RWPE1 (cell line): ENCODE measurements around the gene ACCSL.

Experiments used
- CTCF ChIA-PET: fragments of 350-600 bp; sonication (Branson Sonifier 250); formaldehyde crosslinking; extraction: SDS; loops from one replicate; lab custom pipeline; 2021; lab: Yijun Ruan, JAX
- POLR2A ChIA-PET: fragments of 400-600 bp; formaldehyde crosslinking; extraction: SDS; loops from one replicate; lab custom pipeline; 2020; ENCODE audit warnings: antibody characterized with exemption; ENCODE audit not compliant: low non-redundant PET; lab: Yijun Ruan, JAX
- DNase-seq: peaks from one replicate; pipeline ENCODE4 v3.0.0; 2012; ENCODE audit warnings: low spot score
- H3K27ac ChIP-seq: fragments of 450-650 bp; 2 replicates; pipeline ENCODE4 v1.5.1; 2017
- TF ChIP-seq, protein P1 (sequence below): fragments of 450-650 bp; conservative IDR thresholded peaks from 2 replicates; pipeline ENCODE4 v1.5.1; 2017; ENCODE audit warnings: low read depth, mild to moderate bottlenecking

The ACCSL gene

DNA sequence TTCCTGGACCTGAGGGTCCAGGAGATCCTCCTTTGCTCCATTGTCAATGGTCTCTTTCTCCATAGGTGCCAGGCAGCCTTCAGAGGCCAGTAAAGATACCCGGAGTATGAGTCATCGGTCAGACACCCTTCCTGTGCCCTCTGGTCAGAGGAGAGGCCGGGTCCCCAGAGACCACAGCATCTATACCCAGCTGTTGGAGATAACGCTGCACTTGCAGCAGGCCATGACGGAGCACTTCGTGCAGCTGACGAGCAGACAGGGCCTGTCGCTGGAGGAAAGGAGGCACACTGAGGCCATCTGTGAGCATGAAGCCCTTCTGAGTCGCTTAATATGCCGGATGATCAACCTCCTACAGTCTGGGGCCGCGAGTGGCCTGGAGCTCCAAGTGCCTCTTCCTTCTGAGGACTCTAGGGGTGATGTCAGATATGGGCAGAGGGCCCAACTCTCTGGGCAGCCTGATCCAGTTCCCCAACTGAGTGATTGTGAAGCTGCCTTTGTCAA is at the start of gene ACCSL:
Gene ACCSL (plus strand): TSS at position 51 of the 501 bp plus-strand sequence. CDS start 56 bp downstream, at position 107.
- ChIA-PET CTCF (interaction anchor here (0.6 to 1.1 kb wide), 2 partner anchors 114 to 238 kb away, joined by 3 read pairs; no protein-coding TSS in a partner anchor), POLR2A (no interaction called here)
- TF ChIP-seq, protein P1, sequence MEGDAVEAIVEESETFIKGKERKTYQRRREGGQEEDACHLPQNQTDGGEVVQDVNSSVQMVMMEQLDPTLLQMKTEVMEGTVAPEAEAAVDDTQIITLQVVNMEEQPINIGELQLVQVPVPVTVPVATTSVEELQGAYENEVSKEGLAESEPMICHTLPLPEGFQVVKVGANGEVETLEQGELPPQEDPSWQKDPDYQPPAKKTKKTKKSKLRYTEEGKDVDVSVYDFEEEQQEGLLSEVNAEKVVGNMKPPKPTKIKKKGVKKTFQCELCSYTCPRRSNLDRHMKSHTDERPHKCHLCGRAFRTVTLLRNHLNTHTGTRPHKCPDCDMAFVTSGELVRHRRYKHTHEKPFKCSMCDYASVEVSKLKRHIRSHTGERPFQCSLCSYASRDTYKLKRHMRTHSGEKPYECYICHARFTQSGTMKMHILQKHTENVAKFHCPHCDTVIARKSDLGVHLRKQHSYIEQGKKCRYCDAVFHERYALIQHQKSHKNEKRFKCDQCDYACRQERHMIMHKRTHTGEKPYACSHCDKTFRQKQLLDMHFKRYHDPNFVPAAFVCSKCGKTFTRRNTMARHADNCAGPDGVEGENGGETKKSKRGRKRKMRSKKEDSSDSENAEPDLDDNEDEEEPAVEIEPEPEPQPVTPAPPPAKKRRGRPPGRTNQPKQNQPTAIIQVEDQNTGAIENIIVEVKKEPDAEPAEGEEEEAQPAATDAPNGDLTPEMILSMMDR, result no peak
- no peak within 1 kb of the TSS for H3K27ac ChIP-seq
- DNase-seq, result no peak

DNA sequence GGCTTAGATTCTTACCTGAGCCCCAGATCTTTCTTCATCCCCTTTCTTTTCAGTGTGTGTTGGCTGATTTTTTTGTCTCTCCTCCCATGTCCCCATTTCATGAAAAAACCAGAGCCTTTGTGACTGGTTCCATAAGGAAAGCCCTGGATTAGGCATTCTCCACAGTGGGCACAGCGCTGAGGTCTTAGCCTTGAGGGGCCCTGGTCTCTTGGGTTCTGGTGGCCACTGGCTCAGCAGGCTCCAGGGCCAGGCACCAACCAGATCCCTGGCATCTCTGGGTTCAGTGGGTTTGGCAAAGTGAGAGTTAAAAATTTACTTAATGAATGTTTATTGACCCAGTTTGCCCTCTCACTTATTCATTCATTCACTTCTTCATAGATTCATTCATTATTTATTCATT is 49.5 kb upstream of the ACCSL start:
- ChIA-PET POLR2A (no interaction called here), CTCF (no interaction called here)
- TF ChIP-seq, protein P1, result no peak
- no peak overlapping the region for H3K27ac ChIP-seq
- DNase-seq, result no peak

DNA sequence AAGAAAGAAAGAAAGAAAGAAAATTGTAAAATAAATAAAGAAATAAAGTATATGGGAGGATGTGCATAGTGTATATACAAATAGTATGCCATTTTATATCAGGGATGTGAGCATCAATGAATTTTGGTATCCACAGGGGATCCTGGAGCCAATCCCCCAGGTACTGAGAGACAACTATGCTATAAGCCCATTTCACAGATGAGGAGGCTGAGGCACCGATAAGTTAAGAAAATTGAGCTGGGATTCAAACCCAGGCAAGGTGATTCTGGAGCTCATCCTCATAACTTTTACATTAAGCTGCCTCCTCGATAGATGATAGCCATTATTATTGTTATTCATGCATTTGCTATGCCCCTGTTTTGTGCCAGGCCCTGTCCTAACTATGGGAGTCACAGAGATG is 47.0 kb upstream of the ACCSL start:
- TF ChIP-seq, protein P1, result no peak
- H3K27ac ChIP-seq, result no peak overlapping the region
- no peak for DNase-seq
- POLR2A ChIA-PET, result no interaction called here
- CTCF ChIA-PET, result no interaction called here

DNA sequence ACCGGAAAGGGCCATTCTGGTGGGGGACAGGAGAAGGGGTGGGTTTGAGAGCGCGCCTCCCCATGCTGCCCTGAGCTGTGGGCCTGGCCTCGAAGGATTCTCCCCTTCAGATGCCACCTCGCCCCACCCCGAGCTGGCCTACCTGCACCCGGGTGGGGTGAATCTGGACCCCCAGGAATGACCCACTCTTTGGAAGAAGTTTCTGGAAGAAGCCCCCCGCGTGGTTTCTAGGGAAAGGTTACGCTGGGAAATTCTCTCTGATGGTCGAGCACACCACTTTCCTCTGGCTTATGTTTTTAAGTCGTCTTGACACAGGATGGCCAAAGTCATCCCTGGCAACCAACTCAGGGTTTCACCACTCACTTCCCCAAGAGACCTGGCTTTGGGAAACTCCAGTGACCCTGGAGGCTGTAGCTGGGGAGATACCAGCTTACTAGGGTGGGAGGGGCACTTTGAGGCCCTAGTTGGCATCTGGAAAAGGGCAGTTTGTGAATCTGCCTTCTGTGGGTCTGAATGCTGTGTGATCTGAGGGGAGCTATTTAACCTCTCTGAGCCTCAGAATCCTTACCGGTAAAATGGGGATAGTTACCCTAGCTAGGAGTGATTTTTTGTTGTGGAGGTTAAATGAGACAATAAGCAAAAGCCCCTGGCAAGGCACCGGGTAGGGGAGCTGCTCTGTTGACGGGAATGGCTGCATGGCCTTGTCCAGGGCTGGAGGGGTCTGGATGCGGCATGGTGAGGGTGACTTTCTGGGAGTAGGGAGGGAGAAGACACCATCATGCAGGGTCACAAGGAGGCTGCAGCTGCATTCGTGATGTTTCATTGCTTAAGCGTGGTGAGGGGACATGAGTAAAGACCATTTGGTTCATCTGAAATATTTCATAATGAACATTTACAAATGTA is 45.3 kb upstream of the ACCSL start:
- ChIA-PET CTCF (interaction anchor here (0.7 kb wide), 1 partner anchor 136 kb away, joined by 3 read pairs; no protein-coding TSS in a partner anchor), POLR2A (interaction anchor here (0.6 kb wide), 1 partner anchor 10 kb away, joined by 4 read pairs; no protein-coding TSS in a partner anchor)
- H3K27ac ChIP-seq, result no peak overlapping the region
- DNase-seq, result no peak
- TF ChIP-seq, protein P1, result no peak

DNA sequence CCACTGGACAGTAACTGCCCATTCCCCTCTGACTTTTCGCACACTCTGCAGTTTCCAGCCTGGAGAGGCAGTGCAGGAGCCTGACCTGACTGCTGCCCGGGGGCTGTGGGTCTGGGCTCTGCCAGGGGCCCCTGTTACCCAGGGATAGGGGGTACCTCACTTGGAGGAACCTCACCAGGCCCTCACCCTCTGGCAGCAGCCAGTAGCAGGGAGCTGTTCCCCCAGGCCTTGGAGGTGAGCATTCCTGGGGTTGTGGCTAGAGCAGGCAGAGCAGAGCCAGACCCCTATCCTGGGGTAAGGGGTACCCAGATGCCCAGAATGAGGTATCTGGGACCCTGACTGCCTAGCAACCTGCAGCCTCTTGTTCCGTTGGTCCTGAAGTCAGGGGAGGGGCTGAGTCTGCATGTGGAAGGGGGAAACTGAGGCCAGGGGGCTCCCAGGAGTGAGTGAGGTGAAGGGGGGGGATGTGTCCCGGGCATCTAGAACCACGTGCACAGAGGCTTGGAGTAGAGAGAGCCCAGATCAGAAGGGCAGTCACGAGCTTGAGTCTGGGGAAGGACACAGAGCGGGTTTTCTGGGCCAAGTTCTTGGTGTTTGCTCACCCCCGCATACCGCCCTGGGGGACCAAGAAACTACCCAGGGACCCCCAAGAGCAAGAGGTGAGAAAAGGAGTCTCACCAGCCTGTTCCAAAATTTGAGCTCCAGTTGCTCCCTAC is 43.9 kb upstream of the ACCSL start:
- TF ChIP-seq, protein P1, result no peak
- H3K27ac ChIP-seq, result no peak overlapping the region
- ChIA-PET POLR2A (no interaction called here), CTCF (no interaction called here)
- DNase-seq, result no peak

DNA sequence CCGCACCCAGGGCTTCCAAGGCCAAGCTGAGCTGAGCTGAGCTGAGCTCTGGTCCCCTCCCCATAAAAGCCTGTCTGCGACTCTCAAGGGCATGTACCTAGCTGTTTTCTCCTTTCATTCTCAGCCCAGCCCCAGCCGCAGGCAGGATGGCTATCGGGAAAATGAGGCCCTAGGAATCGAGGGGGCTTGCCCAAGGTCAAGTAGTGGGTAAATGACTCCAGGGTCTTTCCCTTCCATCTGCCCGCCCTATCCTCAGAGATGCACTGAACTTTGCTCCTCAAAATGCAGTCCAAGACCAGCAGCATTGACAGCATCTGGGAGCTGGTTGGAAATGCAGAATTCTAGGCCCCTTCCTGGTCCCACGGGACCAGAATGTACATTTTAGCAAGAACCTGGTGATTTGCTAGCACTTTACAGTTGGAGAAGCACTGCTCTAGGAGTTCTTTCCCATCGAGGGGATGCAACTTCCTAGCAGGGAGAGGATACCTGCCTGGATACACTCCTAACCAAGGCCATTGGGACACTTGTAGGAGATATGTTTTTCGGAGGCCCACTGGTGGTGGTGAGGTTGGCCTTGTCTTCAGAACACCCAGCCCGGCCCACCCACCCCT is 43.2 kb upstream of the ACCSL start:
- H3K27ac ChIP-seq, result no peak overlapping the region
- ChIA-PET POLR2A (no interaction called here), CTCF (no interaction called here)
- TF ChIP-seq, protein P1, result no peak
- DNase-seq, result no peak
